WTC11 (cell line): Measurements from ENCODE around the gene GTPBP6.

Experiments
- ZNF512 ChIP-seq: sonication (generic); formaldehyde crosslinking; IDR thresholded peaks from 2 replicates; pipeline ENCODE4 v1.8.1; 2022; ENCODE audit warnings: missing genetic modification reagents, borderline replicate concordance
- TF ChIP-seq, protein P1 (sequence below): sonication (generic); formaldehyde crosslinking; IDR thresholded peaks from 2 replicates; pipeline ENCODE4 v1.8.1; 2023; ENCODE audit warnings: mild to moderate bottlenecking, missing genetic modification reagents, moderate library complexity
- TF ChIP-seq, protein P2 (sequence below): fragments of 200-600 bp; IDR thresholded peaks from 2 replicates; pipeline ENCODE4 v1.8.0; 2022; ENCODE audit warnings: antibody characterized with exemption

GRCh38 chrX:314781-315595, 3.6 kb downstream of the GTPBP6 start:
- no peak for TF ChIP-seq ZNF512 (CRISPR knock-in tag)
- TF ChIP-seq, protein P1, sequence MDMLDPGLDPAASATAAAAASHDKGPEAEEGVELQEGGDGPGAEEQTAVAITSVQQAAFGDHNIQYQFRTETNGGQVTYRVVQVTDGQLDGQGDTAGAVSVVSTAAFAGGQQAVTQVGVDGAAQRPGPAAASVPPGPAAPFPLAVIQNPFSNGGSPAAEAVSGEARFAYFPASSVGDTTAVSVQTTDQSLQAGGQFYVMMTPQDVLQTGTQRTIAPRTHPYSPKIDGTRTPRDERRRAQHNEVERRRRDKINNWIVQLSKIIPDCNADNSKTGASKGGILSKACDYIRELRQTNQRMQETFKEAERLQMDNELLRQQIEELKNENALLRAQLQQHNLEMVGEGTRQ, result no peak
- TF ChIP-seq, protein P2, sequence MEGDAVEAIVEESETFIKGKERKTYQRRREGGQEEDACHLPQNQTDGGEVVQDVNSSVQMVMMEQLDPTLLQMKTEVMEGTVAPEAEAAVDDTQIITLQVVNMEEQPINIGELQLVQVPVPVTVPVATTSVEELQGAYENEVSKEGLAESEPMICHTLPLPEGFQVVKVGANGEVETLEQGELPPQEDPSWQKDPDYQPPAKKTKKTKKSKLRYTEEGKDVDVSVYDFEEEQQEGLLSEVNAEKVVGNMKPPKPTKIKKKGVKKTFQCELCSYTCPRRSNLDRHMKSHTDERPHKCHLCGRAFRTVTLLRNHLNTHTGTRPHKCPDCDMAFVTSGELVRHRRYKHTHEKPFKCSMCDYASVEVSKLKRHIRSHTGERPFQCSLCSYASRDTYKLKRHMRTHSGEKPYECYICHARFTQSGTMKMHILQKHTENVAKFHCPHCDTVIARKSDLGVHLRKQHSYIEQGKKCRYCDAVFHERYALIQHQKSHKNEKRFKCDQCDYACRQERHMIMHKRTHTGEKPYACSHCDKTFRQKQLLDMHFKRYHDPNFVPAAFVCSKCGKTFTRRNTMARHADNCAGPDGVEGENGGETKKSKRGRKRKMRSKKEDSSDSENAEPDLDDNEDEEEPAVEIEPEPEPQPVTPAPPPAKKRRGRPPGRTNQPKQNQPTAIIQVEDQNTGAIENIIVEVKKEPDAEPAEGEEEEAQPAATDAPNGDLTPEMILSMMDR, result no peak
